ENCODE results near the gene EWSR1. TPM values are rescaled to one million over a fixed set of nuclear protein-coding genes. Genes with fewer than 3 reads are reported as not detected.

Gene EWSR1
- total RNA-seq, 2 donors from 2014 or later = 145 to 236 TPM

GRCh38 chr22:29224859-29225410, 43.1 kb upstream of the EWSR1 start:
- DNase-seq = no peak
- Histone ChIP-seq H3K27ac (peak overlapping the region; percentile 8), H3K27me3 (no peaks in the 10 kb centered on the region), H3K4me3 (no peak overlapping the region), H3K36me3 (no peaks in the 10 kb centered on the region), H3K9me3 (no peaks in the 10 kb centered on the region), H3K9ac (ENCODE audit: low read depth in 2 of 2, low read length in 2 of 2) (peak overlapping the region in 1 of 2 donors; percentile 35), H3K4me1 (no peaks in the 10 kb centered on the region)
- intact Hi-C loops (cut with DNase I) = no loop called here
- TF ChIP-seq CTCF (IDR thresholded peaks at IDR 0.05) = no peak

- TF ChIP-seq CTCF (IDR thresholded peaks at IDR 0.05) = no peak
- Histone ChIP-seq H3K9me3 (no peaks in the 10 kb centered on the region), H3K27me3 (no peaks in the 10 kb centered on the region), H3K27ac (peak overlapping the region; percentile 8), H3K36me3 (no peaks in the 10 kb centered on the region), H3K4me1 (no peaks in the 10 kb centered on the region), H3K4me3 (no peak overlapping the region), H3K9ac (ENCODE audit: low read depth in 2 of 2, low read length in 2 of 2) (peak overlapping the region in 1 of 2 donors; percentile 50)
- intact Hi-C loops (cut with DNase I) = no loop called here
- DNase-seq = peak; percentile 49
Measured at GRCh38 chr22:29225422-29226090, 42.5 kb upstream of the EWSR1 start.

GRCh38 chr22:29226351-29226981, 41.6 kb upstream of the EWSR1 start:
- Histone ChIP-seq H3K27ac (peak overlapping the region; percentile 8), H3K4me3 (no peak overlapping the region), H3K9ac (ENCODE audit: low read depth in 2 of 2, low read length in 2 of 2) (no peak overlapping the region), H3K4me1 (no peaks in the 10 kb centered on the region), H3K27me3 (no peaks in the 10 kb centered on the region), H3K9me3 (no peaks in the 10 kb centered on the region), H3K36me3 (no peaks in the 10 kb centered on the region)
- TF ChIP-seq CTCF (IDR thresholded peaks at IDR 0.05) = no peak
- intact Hi-C loops (cut with DNase I) = no loop called here
- no peak for DNase-seq

GRCh38 chr22:29230972-29231875, 36.8 kb upstream of the EWSR1 start:
- Histone ChIP-seq H3K36me3 (no peaks in the 10 kb centered on the region), H3K9ac (ENCODE audit: low read depth in 2 of 2, low read length in 2 of 2) (no peak overlapping the region), H3K4me1 (no peaks in the 10 kb centered on the region), H3K27me3 (no peaks in the 10 kb centered on the region), H3K4me3 (no peak overlapping the region), H3K9me3 (no peaks in the 10 kb centered on the region), H3K27ac (no peak overlapping the region)
- intact Hi-C loops (cut with DNase I) = no loop called here
- DNase-seq = no peak
- TF ChIP-seq CTCF (IDR thresholded peaks at IDR 0.05) = no peak

Measured in colonic mucosa (tissue), 4 donors.